SU-DHL-6 (cell line): Measurements from ENCODE around the gene DIAPH3.

Experiments
- H2AFZ ChIP-seq: fragments of 200-600 bp; sonication (generic); 2 replicates; pipeline ENCODE4 v1.6.1; 2014; ENCODE audit warnings: low read depth, mild to moderate bottlenecking, moderate library complexity, mixed read lengths, antibody characterized with exemption, low read length; ENCODE audit not compliant: severe bottlenecking
- H3F3A ChIP-seq: fragments of 200-600 bp; shearing (Covaris generic); 2 replicates; pipeline ENCODE4 v1.6.0; 2016; ENCODE audit warnings: antibody characterized with exemption, mild to moderate bottlenecking; ENCODE audit not compliant: insufficient read depth
- H3K27ac ChIP-seq: fragments of 200-600 bp; sonication (generic); 2 replicates; pipeline ENCODE4 v1.5.1; 2016; ENCODE audit warnings: low read depth, mild to moderate bottlenecking, low read length, moderate library complexity, mixed read lengths
- H3K27me3 ChIP-seq: fragments of 200-600 bp; sonication (generic), shearing (Covaris generic); 2 replicates; pipeline ENCODE4 v1.6.0; 2014; ENCODE audit warnings: mild to moderate bottlenecking, low read length
- H3K36me3 ChIP-seq: fragments of 200-600 bp; sonication (generic); 2 replicates; pipeline ENCODE4 v1.6.1; 2014; ENCODE audit warnings: mild to moderate bottlenecking, low read length, mixed read lengths
- H3K4me2 ChIP-seq: fragments of 300-600, 200-600 bp; shearing (Covaris generic), sonication (generic); 2 replicates; pipeline ENCODE4 v1.6.0; 2014; ENCODE audit warnings: low read length, low read depth, mild to moderate bottlenecking; ENCODE audit not compliant: poor library complexity, severe bottlenecking
- H3K4me3 ChIP-seq: fragments of 200-600 bp; sonication (generic); 2 replicates; pipeline ENCODE4 v1.5.1; 2014; ENCODE audit warnings: antibody characterized with exemption, low read length, mild to moderate bottlenecking, mixed read lengths; ENCODE audit not compliant: insufficient read depth, poor library complexity, severe bottlenecking
- H3K79me2 ChIP-seq: fragments of 200-600 bp; sonication (generic); 2 replicates; pipeline ENCODE4 v1.6.1; 2014; ENCODE audit warnings: mild to moderate bottlenecking, low read length, moderate library complexity; ENCODE audit not compliant: insufficient read depth
- H3K9ac ChIP-seq: fragments of 200-600 bp; sonication (generic); 2 replicates; pipeline ENCODE4 v1.7.0; 2014; ENCODE audit warnings: mild to moderate bottlenecking, low read length
- H3K9me2 ChIP-seq: fragments of 200-600 bp; sonication (generic); replicated peaks from 2 replicates; pipeline ENCODE4 v1.6.1; 2014; ENCODE audit warnings: low read length; ENCODE audit not compliant: insufficient read depth
- H3K9me3 ChIP-seq: fragments of 200-600 bp; sonication (generic); 2 replicates; pipeline ENCODE4 v1.6.1; 2014; ENCODE audit warnings: low read length, mixed read lengths; ENCODE audit not compliant: insufficient read depth
- H4K20me1 ChIP-seq: fragments of 200-600 bp; sonication (generic); 2 replicates; pipeline ENCODE4 v1.6.1; 2014; ENCODE audit warnings: low read depth, mild to moderate bottlenecking, antibody characterized with exemption, low read length, moderate library complexity, mixed read lengths
- EZH2phosphoT487 ChIP-seq: fragments of 200-600 bp; sonication (generic), shearing (Covaris generic); conservative IDR thresholded peaks from 2 replicates; pipeline ENCODE4 v1.6.1; 2018; ENCODE audit warnings: mild to moderate bottlenecking, antibody characterized with exemption, low read length, moderate library complexity, mixed read lengths
- TF ChIP-seq, protein P1 (sequence below): fragments of 200-600 bp; sonication (generic); IDR thresholded peaks from one replicate; pipeline ENCODE4 v1.5.1; 2017; ENCODE audit warnings: antibody characterized with exemption, mild to moderate bottlenecking, low read length, moderate library complexity; ENCODE audit not compliant: insufficient read depth, poor library complexity, severe bottlenecking

The DIAPH3 gene

DNA sequence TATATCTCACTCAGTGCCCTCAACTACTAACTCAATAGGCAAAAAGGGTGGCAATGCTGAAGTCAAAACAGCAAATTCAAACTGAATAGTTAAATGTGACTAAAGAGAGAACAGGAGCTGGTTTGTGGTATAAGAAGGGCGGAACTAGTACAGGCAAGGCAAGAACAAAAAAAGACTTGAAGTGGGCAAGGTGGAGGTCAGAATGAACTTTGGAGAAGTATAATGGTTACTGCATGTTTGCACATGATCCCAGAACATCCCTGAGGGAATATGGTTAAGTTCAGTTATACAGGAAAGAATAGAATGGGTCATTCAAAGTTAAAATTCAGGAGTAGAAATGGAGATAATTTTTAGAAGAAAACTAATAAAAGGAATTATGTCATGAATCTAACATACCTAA is 85.5 kb downstream of the DIAPH3 start:
- H3K27me3 ChIP-seq: no peaks in the 10 kb centered on the region
- H3K4me3 ChIP-seq: no peak overlapping the region
- no peak for TF ChIP-seq EZH2phosphoT487
- TF ChIP-seq, protein P1, sequence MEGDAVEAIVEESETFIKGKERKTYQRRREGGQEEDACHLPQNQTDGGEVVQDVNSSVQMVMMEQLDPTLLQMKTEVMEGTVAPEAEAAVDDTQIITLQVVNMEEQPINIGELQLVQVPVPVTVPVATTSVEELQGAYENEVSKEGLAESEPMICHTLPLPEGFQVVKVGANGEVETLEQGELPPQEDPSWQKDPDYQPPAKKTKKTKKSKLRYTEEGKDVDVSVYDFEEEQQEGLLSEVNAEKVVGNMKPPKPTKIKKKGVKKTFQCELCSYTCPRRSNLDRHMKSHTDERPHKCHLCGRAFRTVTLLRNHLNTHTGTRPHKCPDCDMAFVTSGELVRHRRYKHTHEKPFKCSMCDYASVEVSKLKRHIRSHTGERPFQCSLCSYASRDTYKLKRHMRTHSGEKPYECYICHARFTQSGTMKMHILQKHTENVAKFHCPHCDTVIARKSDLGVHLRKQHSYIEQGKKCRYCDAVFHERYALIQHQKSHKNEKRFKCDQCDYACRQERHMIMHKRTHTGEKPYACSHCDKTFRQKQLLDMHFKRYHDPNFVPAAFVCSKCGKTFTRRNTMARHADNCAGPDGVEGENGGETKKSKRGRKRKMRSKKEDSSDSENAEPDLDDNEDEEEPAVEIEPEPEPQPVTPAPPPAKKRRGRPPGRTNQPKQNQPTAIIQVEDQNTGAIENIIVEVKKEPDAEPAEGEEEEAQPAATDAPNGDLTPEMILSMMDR: no peak
- H3F3A ChIP-seq: no peaks in the 10 kb centered on the region
- H3K36me3 ChIP-seq: peaks cover 8% of the 10 kb centered on the region
- H3K27ac ChIP-seq: no peak overlapping the region
- 0 out of 2 replicates have a peak, but pooled peaks cover 3% of the 10 kb centered on the region for H3K79me2 ChIP-seq
- no peak overlapping the region for H3K9ac ChIP-seq
- no peaks in the 10 kb centered on the region for H3K9me2 ChIP-seq
- no peak overlapping the region for H2AFZ ChIP-seq
- H4K20me1 ChIP-seq: no peaks in the 10 kb centered on the region
- no peaks in the 10 kb centered on the region for H3K9me3 ChIP-seq
- H3K4me2 ChIP-seq: no peak overlapping the region

DNA sequence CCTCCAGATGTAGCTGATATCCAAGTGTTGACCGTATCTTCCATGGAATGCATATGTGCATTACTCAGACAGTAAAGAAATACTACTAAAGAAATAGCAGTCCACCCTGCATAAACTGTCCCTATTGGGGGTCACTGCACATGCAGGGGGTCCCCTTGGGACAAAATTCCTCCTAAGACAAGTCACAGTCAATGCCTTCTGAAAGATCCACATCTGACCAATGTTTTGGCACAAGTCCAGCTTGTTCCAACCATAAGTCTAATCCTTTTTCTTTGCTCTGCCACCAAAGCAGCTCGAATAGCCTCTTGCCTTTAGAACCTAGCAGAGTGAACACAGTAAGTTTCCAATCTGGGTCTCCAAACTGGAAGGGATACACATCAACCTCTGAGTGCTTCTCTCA is 87.9 kb downstream of the DIAPH3 start:
- no peaks in the 10 kb centered on the region for H3K27me3 ChIP-seq
- H2AFZ ChIP-seq: no peak overlapping the region
- TF ChIP-seq, protein P1: no peak
- TF ChIP-seq EZH2phosphoT487: no peak

DNA sequence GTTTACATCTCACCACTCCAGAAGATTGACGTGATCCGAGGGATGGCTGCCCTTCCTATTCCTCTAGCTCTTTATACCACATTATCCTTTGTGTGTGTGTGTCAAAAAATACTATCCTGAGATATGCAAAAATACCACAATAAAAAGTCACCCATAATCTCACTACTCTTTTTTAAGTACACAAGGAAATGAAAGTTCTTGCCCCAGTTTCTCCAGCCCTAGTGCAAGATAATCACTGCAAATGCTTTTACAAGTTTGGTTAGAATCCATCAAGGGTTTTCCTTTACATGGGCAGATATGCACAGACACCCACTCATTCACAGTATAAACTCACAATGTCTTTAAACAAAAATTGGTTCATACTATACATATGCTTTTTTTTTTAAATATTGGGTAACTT is 89.3 kb downstream of the DIAPH3 start:
- H3K27ac ChIP-seq: no peak overlapping the region
- H3K36me3 ChIP-seq: no peaks in the 10 kb centered on the region; the same call in 1 of the 2 replicates
- no peak overlapping the region for H3K4me2 ChIP-seq
- H3K79me2 ChIP-seq: 0 out of 2 replicates have a peak, but pooled peaks cover 3% of the 10 kb centered on the region
- no peaks in the 10 kb centered on the region for H4K20me1 ChIP-seq
- TF ChIP-seq EZH2phosphoT487: no peak
- TF ChIP-seq, protein P1: no peak
- H3K9me3 ChIP-seq: no peaks in the 10 kb centered on the region
- no peaks in the 10 kb centered on the region for H3K27me3 ChIP-seq
- no peak overlapping the region for H3K9ac ChIP-seq
- no peaks in the 10 kb centered on the region for H3K9me2 ChIP-seq
- no peak overlapping the region for H2AFZ ChIP-seq
- H3K4me3 ChIP-seq: no peak overlapping the region
- H3F3A ChIP-seq: no peaks in the 10 kb centered on the region

More for the DNA sequence above, 87.9 kb downstream of the DIAPH3 start:
- no peak overlapping the region for H3K4me2 ChIP-seq
- H4K20me1 ChIP-seq: no peaks in the 10 kb centered on the region
- no peak overlapping the region for H3K4me3 ChIP-seq
- no peaks in the 10 kb centered on the region for H3K9me3 ChIP-seq
- 0 out of 2 replicates have a peak, but pooled peaks cover 3% of the 10 kb centered on the region for H3K79me2 ChIP-seq
- H3K9me2 ChIP-seq: no peaks in the 10 kb centered on the region
- H3K9ac ChIP-seq: no peak overlapping the region
- no peaks in the 10 kb centered on the region; the same call in 1 of the 2 replicates for H3K36me3 ChIP-seq
- H3K27ac ChIP-seq: no peak overlapping the region
- no peaks in the 10 kb centered on the region for H3F3A ChIP-seq
